Trophoblast cell (in vitro differentiated cells and primary cell): ENCODE data around the gene CNTFR.
A peak's percentile ranks its signal among the peaks of the same experiment; 100 is the strongest.

Experiments used
- DNase-seq, 2 donors: peaks; one replicate each; pipeline ENCODE4 v3.0.0-alpha.2; 2016
- H2AFZ ChIP-seq: 2 replicates; pipeline ENCODE4 v1.6.1; 2013; ENCODE audit warnings: low read length, moderate library complexity, mild to moderate bottlenecking; ENCODE audit not compliant: insufficient read depth, poor library complexity
- H2AK5ac ChIP-seq: 2 replicates; pipeline ENCODE4 v1.6.1; 2013; ENCODE audit warnings: mild to moderate bottlenecking, low read length
- H2BK120ac ChIP-seq: 2 replicates; pipeline ENCODE4 v1.6.1; 2013; ENCODE audit warnings: low read length, mild to moderate bottlenecking, moderate library complexity; ENCODE audit not compliant: insufficient read depth, poor library complexity
- H2BK12ac ChIP-seq: 2 replicates; pipeline ENCODE4 v1.6.1; 2013; ENCODE audit warnings: mild to moderate bottlenecking, low read length, moderate library complexity
- H2BK5ac ChIP-seq: 2 replicates; pipeline ENCODE4 v1.6.1; 2013; ENCODE audit warnings: low read length, low read depth, moderate library complexity, mild to moderate bottlenecking; ENCODE audit not compliant: poor library complexity
- H3K14ac ChIP-seq: 2 replicates; pipeline ENCODE4 v1.6.1; 2013; ENCODE audit warnings: mild to moderate bottlenecking, low read length
- H3K18ac ChIP-seq: 2 replicates; pipeline ENCODE4 v1.6.1; 2013; ENCODE audit warnings: mild to moderate bottlenecking, low read length
- H3K23ac ChIP-seq: 2 replicates; pipeline ENCODE4 v1.6.1; 2013; ENCODE audit warnings: low read length
- H3K27ac ChIP-seq: 2 replicates; pipeline ENCODE4 v1.5.1; 2013; ENCODE audit warnings: low read depth, mild to moderate bottlenecking, inconsistent platforms, low read length, moderate library complexity
- H3K27me3 ChIP-seq: 2 replicates; pipeline ENCODE4 v1.6.1; 2013; ENCODE audit warnings: inconsistent platforms, mild to moderate bottlenecking, low read length, moderate library complexity; ENCODE audit not compliant: insufficient read depth
- H3K36me3 ChIP-seq, 2 experiments: 1 replicate in 1 of 2; 2 replicates in 1 of 2; pipeline ENCODE4 v1.6.1; 2013; ENCODE audit warnings: low read length in 2 of 2, mild to moderate bottlenecking in 2 of 2, moderate library complexity in 1 of 2; ENCODE audit not compliant: insufficient read depth in 2 of 2, control insufficient read depth in 1 of 2
- H3K4ac ChIP-seq: 2 replicates; pipeline ENCODE4 v1.6.1; 2013; ENCODE audit warnings: low read depth, mild to moderate bottlenecking, low read length, moderate library complexity
- H3K4me1 ChIP-seq, 2 experiments: 1 replicate in 1 of 2; 2 replicates in 1 of 2; pipeline ENCODE4 v1.6.1; 2013; ENCODE audit warnings: low read length in 2 of 2, mild to moderate bottlenecking in 2 of 2, moderate library complexity in 1 of 2; ENCODE audit not compliant: insufficient read depth in 2 of 2, control insufficient read depth in 1 of 2
- H3K4me2 ChIP-seq: 2 replicates; pipeline ENCODE4 v1.6.1; 2013; ENCODE audit warnings: inconsistent platforms, mild to moderate bottlenecking, low read length, moderate library complexity
- H3K4me3 ChIP-seq: 2 replicates; pipeline ENCODE4 v1.5.1; 2013; ENCODE audit warnings: mild to moderate bottlenecking, low read depth, low read length, inconsistent platforms
- H3K79me1 ChIP-seq: one replicate; pipeline ENCODE4 v1.6.1; 2013; ENCODE audit warnings: low read length
- H3K79me2 ChIP-seq: 2 replicates; pipeline ENCODE4 v1.6.1; 2013; ENCODE audit warnings: low read length, mild to moderate bottlenecking; ENCODE audit not compliant: control insufficient read depth, insufficient read depth, poor library complexity
- H3K9ac ChIP-seq: 2 replicates; pipeline ENCODE4 v1.6.1; 2013; ENCODE audit warnings: mild to moderate bottlenecking, low read length
- H3K9me3 ChIP-seq: 2 replicates; pipeline ENCODE4 v1.6.1; 2013; ENCODE audit warnings: low read depth, mild to moderate bottlenecking, control low read depth, inconsistent platforms, low read length; ENCODE audit not compliant: insufficient read depth
- H4K12ac ChIP-seq: 2 replicates; pipeline ENCODE4 v1.6.1; 2013; ENCODE audit warnings: low read depth, mild to moderate bottlenecking, low read length, moderate library complexity
- H4K8ac ChIP-seq: 2 replicates; pipeline ENCODE4 v1.6.1; 2013; ENCODE audit warnings: low read depth, mild to moderate bottlenecking, low read length, moderate library complexity
- H4K91ac ChIP-seq: one replicate; pipeline ENCODE4 v1.6.1; 2013; ENCODE audit warnings: low read depth, mild to moderate bottlenecking, low read length, moderate library complexity
- whole genome bisulfite sequencing: extraction: QIAGEN DNeasy Blood & Tissue Kit; methylation state at CpG from one replicate; pipeline ENCODE4 v1.1.7; 2013; ENCODE audit warnings: missing lambda C conversion rate; ENCODE audit not compliant: insufficient read length, insufficient coverage; ENCODE audit errors: extremely low coverage; 5-methylcytosine and 5-hydroxymethylcytosine counted together

The CNTFR gene

DNA sequence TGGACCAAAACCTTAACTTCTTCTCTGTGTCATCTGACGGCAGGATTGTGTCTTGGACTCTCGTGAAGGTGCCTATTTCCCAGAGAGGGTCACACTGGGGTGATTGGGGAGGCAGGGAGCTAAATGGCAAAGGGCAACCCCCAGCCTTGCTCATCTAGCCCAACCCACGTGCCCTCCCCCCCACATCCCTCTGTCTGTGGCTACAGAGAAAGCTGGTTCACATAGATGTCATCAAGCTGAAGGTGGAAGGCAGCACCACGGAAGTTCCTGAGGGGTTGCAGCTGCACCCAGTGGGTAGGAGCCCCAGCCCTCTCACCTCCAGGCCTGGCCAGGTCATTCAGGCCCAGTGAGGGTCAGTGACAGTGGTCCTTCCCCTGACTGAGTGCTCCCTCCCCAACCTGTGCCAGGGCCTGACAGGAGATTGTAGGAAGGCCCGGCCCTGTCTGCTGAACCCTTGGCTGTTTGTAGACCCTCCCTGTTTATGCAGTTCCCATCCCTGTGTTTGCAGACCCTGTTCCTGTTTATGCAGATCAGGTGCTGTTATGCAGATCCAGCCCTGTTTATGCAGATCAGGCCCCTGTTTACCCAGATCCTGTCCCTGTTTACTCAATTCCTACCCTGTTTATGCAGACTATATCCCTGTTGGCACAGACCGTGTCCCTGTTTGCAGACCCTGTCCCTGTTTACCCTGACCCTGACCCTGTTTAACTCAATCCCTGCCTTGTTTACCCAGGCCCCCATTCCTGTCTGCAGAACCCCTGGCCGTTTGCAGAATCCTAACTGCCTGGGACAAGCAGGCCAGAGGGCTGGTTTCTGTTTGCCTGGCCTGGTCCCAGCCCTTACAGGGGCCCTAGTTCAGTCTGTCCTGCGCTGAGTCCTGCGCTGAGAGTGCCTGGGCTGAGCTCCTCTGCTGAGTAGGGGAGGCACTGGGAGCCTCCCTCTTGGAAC, 77.1 kb downstream of the CNTFR start:
- no peak overlapping the region for H3K4me2 ChIP-seq
- no peak overlapping the region for H2AFZ ChIP-seq
- no peak overlapping the region for H3K18ac ChIP-seq
- H2BK120ac ChIP-seq = no peak overlapping the region
- H2BK5ac ChIP-seq = no peak overlapping the region
- WGBS = no CpG with 5 or more reads among the region's 9 CpGs
- H3K27ac ChIP-seq = no peak overlapping the region
- no peaks in the 10 kb centered on the region for H3K9me3 ChIP-seq
- no peak overlapping the region for H2AK5ac ChIP-seq
- no peak for DNase-seq
- H3K27me3 ChIP-seq = no peaks in the 10 kb centered on the region
- H3K9ac ChIP-seq = no peak overlapping the region
- H3K4me3 ChIP-seq = no peak overlapping the region
- H4K91ac ChIP-seq = no peak overlapping the region
- peak overlapping the region; percentile 10 for H3K14ac ChIP-seq
- H3K23ac ChIP-seq = no peak overlapping the region
- no peak overlapping the region for H2BK12ac ChIP-seq
- no peak overlapping the region for H4K8ac ChIP-seq
- H3K36me3 ChIP-seq = no peaks in the 10 kb centered on the region
- no peak overlapping the region for H4K12ac ChIP-seq
- no peaks in the 10 kb centered on the region for H3K79me2 ChIP-seq
- no peaks in the 10 kb centered on the region for H3K79me1 ChIP-seq
- H3K4ac ChIP-seq = no peak overlapping the region
- H3K4me1 ChIP-seq = peaks cover 0 to 12% of the 10 kb centered on the region in 2 experiments

DNA sequence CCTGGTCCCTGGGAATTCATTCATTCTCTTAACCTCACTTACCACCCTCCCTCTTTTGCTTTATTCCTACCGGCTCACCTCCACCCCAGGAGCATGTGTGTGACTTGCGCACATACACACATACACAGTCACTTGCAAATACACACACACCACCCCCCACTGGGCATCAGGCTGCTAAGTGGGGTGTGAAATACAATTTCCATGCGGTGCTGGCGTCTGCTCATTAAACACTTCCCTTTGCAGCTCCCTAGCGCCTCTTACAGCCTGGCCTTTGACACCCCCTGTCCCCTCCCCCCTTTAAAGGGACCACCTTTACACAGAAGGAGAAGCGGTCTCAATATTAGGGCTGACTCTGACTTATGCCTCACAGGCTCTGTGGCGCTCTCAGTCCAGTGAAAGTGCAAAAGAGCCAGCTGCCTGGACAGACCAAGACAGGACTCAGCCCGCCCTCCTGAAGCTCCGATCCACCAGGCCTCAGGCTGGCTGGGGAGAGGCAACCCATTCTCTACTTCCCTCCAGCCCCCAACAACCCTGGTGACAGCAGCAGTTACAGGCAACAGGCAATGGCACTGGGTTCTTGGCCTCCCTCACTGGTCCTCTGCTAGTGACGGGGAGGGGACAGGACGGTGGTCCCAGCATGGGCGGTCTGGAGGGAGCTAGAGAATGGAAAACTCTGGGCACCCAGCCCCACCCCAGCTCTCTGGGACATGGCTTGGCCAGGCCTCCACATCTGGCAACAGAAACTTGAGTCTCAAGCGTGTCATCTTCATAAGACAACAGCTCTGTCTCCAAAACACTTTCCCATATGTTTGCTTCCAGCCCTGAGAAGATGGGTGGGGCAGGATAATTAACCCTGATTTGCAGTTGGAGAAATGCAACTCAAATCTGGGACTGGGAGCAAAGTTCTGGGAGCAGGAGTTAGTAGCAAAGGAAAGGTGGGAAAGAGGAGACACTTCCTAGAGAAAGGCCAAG, 78.7 kb downstream of the CNTFR start:
- Histone ChIP-seq H3K27me3 (no peaks in the 10 kb centered on the region), H3K36me3 (no peaks in the 10 kb centered on the region), H3K27ac (no peak overlapping the region), H2AK5ac (no peak overlapping the region), H2BK12ac (no peak overlapping the region), H3K4me2 (no peak overlapping the region), H4K12ac (no peak overlapping the region), H3K4me3 (no peak overlapping the region), H3K79me1 (no peaks in the 10 kb centered on the region), H3K18ac (no peak overlapping the region), H4K91ac (no peak overlapping the region), H2BK120ac (no peak overlapping the region), H2AFZ (no peak overlapping the region), H3K79me2 (no peaks in the 10 kb centered on the region), H4K8ac (no peak overlapping the region), H2BK5ac (no peak overlapping the region), H3K14ac (no peak overlapping the region), H3K9me3 (no peaks in the 10 kb centered on the region), H3K23ac (no peak overlapping the region), H3K4ac (no peak overlapping the region), H3K4me1 (peaks cover 0 to 12% of the 10 kb centered on the region in 2 experiments), H3K9ac (no peak overlapping the region)
- DNase-seq = no peak
- no CpG with 5 or more reads among the region's 13 CpGs for WGBS

DNA sequence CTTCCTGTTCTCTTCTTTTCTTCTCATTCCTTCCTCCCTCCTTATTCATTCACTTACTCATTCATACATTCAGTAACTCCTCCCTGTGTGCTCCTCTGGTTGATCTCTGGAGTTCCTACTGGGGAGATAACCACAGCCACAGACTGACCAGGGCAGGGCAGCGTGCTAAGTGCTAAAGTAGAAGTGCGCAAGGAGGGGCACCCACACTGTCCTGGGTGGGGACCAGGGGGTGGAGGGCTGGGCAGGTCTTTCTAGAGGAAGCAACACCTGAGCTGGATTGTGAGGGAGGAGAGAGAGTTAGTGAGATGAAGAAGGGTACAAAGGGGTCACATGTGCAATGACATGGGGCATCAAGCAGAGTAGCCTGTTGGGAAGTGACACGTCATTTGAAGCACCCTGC, 80.6 kb downstream of the CNTFR start:
- Histone ChIP-seq H3K79me1 (no peaks in the 10 kb centered on the region), H2BK120ac (no peak overlapping the region), H2BK12ac (no peak overlapping the region), H3K79me2 (no peaks in the 10 kb centered on the region), H3K23ac (no peak overlapping the region), H3K36me3 (no peaks in the 10 kb centered on the region), H3K4me3 (no peak overlapping the region), H3K9me3 (peaks cover 3% of the 10 kb centered on the region), H3K4me2 (no peak overlapping the region), H4K12ac (no peak overlapping the region), H3K27ac (no peak overlapping the region), H2AK5ac (no peak overlapping the region), H3K18ac (no peak overlapping the region), H3K14ac (no peak overlapping the region), H2AFZ (no peak overlapping the region), H4K8ac (no peak overlapping the region), H3K27me3 (no peaks in the 10 kb centered on the region), H3K4ac (no peak overlapping the region), H3K4me1 (peaks cover 0 to 12% of the 10 kb centered on the region in 2 experiments), H3K9ac (no peak overlapping the region), H2BK5ac (no peak overlapping the region), H4K91ac (no peak overlapping the region)
- no peak for DNase-seq
- WGBS = no CpG with 5 or more reads among the region's 3 CpGs

DNA sequence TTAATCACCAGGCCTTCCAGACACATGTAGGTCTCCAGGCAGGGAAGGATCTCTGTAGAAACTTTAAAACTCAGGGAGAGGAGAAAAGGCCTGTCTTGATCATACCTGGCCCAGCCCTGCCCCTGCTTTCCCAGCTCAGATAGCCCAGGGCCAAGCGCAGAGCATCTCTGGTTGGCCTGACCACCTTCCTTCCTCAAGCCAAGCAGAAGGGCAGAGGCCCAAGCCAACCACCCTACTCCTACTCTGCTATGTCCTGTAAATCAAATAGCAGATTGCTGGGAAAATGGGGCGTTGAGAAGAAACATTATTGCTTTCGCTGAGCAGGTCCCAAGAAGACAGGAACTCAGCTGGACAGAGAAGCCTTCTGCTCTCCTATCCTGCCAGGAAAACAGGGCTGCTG, 81.1 kb downstream of the CNTFR start:
- no CpG with 5 or more reads among the region's 3 CpGs for WGBS
- Histone ChIP-seq H3K4ac (no peak overlapping the region), H2BK5ac (no peak overlapping the region)

More for the DNA sequence above, 81.1 kb downstream of the CNTFR start:
- H3K79me2 ChIP-seq = no peaks in the 10 kb centered on the region
- H3K36me3 ChIP-seq = no peaks in the 10 kb centered on the region
- peaks cover 3% of the 10 kb centered on the region for H3K9me3 ChIP-seq
- no peaks in the 10 kb centered on the region for H3K27me3 ChIP-seq
- no peak overlapping the region for H2BK120ac ChIP-seq
- H3K23ac ChIP-seq = no peak overlapping the region
- no peak overlapping the region for H3K14ac ChIP-seq
- H2AFZ ChIP-seq = no peak overlapping the region
- no peak overlapping the region for H2BK12ac ChIP-seq
- H3K4me3 ChIP-seq = no peak overlapping the region
- no peak overlapping the region for H4K12ac ChIP-seq
- no peaks in the 10 kb centered on the region for H3K79me1 ChIP-seq
- H2AK5ac ChIP-seq = no peak overlapping the region
- H4K91ac ChIP-seq = no peak overlapping the region
- peaks cover 0 to 12% of the 10 kb centered on the region in 2 experiments for H3K4me1 ChIP-seq
- H3K9ac ChIP-seq = no peak overlapping the region
- no peak for DNase-seq
- H4K8ac ChIP-seq = no peak overlapping the region
- no peak overlapping the region for H3K4me2 ChIP-seq
- no peak overlapping the region for H3K18ac ChIP-seq
- no peak overlapping the region for H3K27ac ChIP-seq
